Spinal cord (tissue), 10 donors: ENCODE data around the gene OR13J1. TPM values are rescaled to one million over a fixed set of nuclear protein-coding genes. Genes with fewer than 3 reads are reported as not detected.
"Not testable (repeated sequence)": the region's sequence is repeated elsewhere in the genome, so short reads cannot be mapped to it uniquely, and the experiment has no call there.

Source experiments
- DNase-seq, 6 donors: peaks; one replicate each; pipeline versions ENCODE4 v3.0.0 to v3.0.0-alpha.2; 2013 to 2015; ENCODE audit warnings: low spot score in 6 of 6, low read depth in 4 of 6
- H3K27ac ChIP-seq: one replicate; pipeline ENCODE4 v1.5.1; 2013; ENCODE audit warnings: low read depth, low read length, control low read depth
- H3K27me3 ChIP-seq: one replicate; pipeline ENCODE4 v1.6.1; 2013; ENCODE audit warnings: low read length; ENCODE audit not compliant: control insufficient read depth, insufficient read depth
- H3K36me3 ChIP-seq: one replicate; pipeline ENCODE4 v1.6.1; 2013; ENCODE audit warnings: low read length; ENCODE audit not compliant: control insufficient read depth, insufficient read depth
- H3K4me1 ChIP-seq: one replicate; pipeline ENCODE4 v1.6.1; 2013; ENCODE audit warnings: low read length; ENCODE audit not compliant: control insufficient read depth, insufficient read depth
- H3K4me3 ChIP-seq: one replicate; pipeline ENCODE4 v1.5.1; 2013; ENCODE audit warnings: low read depth, low read length, control low read depth
- H3K9me3 ChIP-seq: one replicate; pipeline ENCODE4 v1.6.1; 2013; ENCODE audit warnings: low read length; ENCODE audit not compliant: control insufficient read depth, insufficient read depth
- WGBS: methylation state at CpG from one replicate; pipeline ENCODE4 v1.1.5; 2013; ENCODE audit warnings: missing lambda C conversion rate; ENCODE audit not compliant: insufficient coverage; 5-methylcytosine and 5-hydroxymethylcytosine counted together
- polyA plus RNA-seq, 2 donors: library from polyadenylated mRNA; unstranded; fragments of 120-200 nt; gene quantifications; one replicate each; pipeline ENCODE4 v1.2.1, GENCODE V29; 2013; ENCODE audit not compliant: insufficient read length in 2 of 2
- total RNA-seq, 2 donors: library from RNA; depleted of rRNA in 1 of 2; stranded (reverse); fragments of 120-200 nt in 1 of 2; fragments of >200 nt in 1 of 2; gene quantifications; one replicate each; pipeline versions ENCODE4 v1.2.3 to v1.2.4, GENCODE V29; 2013 to 2014
- donor health status: healthy.

Gene OR13J1
- total and polyA plus RNA-seq, 4 donors, result 0.10 to 0.35 TPM; not detected in 2

GRCh38 chr9:35905051-35905781, 35.0 kb upstream of the OR13J1 start:
- Histone ChIP-seq H3K9me3 (no peaks in the 10 kb centered on the region), H3K36me3 (peaks cover 2% of the 10 kb centered on the region), H3K27ac (peak overlapping the region; percentile 96), H3K27me3 (peaks cover 2% of the 10 kb centered on the region), H3K4me3 (no peak overlapping the region), H3K4me1 (peaks cover 60% of the 10 kb centered on the region)
- WGBS, result 76% methylated on average over 8 of the region's 8 CpGs
- no peak for DNase-seq

GRCh38 chr9:35904338-35904737, 34.1 kb upstream of the OR13J1 start:
- Histone ChIP-seq H3K4me1 (peaks cover 52% of the 10 kb centered on the region), H3K36me3 (no peaks in the 10 kb centered on the region), H3K4me3 (no peak overlapping the region), H3K9me3 (no peaks in the 10 kb centered on the region), H3K27me3 (peaks cover 2% of the 10 kb centered on the region), H3K27ac (no peak overlapping the region)
- WGBS, result 62% methylated on average over 4 of the region's 8 CpGs
- DNase-seq, result no peak

GRCh38 chr9:35903049-35903448, 32.8 kb upstream of the OR13J1 start:
- Histone ChIP-seq H3K9me3 (no peaks in the 10 kb centered on the region), H3K4me3 (no peak overlapping the region), H3K27ac (no peak overlapping the region), H3K36me3 (no peaks in the 10 kb centered on the region), H3K4me1 (peaks cover 40% of the 10 kb centered on the region), H3K27me3 (no peaks in the 10 kb centered on the region)
- peak in 2 of 6 donors; percentile 74 to 85 for DNase-seq
- 30% methylated on average over 2 of the region's 3 CpGs for WGBS

GRCh38 chr9:35899021-35899420, 28.8 kb upstream of the OR13J1 start:
- no peak overlapping the region for H3K27ac ChIP-seq
- WGBS, result no CpG with 5 or more reads among the region's 2 CpGs
- DNase-seq, result no peak
- H3K9me3 ChIP-seq, result no peaks in the 10 kb centered on the region
- no peak overlapping the region for H3K4me3 ChIP-seq
- peaks cover under 1% of the 10 kb centered on the region for H3K4me1 ChIP-seq
- no peaks in the 10 kb centered on the region for H3K36me3 ChIP-seq
- H3K27me3 ChIP-seq, result no peaks in the 10 kb centered on the region

- no peak overlapping the region for H3K4me3 ChIP-seq
- DNase-seq, result no peak
- H3K4me1 ChIP-seq, result no peaks in the 10 kb centered on the region
- H3K27ac ChIP-seq, result no peak overlapping the region
- no peaks in the 10 kb centered on the region for H3K27me3 ChIP-seq
- no peaks in the 10 kb centered on the region for H3K9me3 ChIP-seq
- no peaks in the 10 kb centered on the region for H3K36me3 ChIP-seq
Observed at GRCh38 chr9:35898337-35898736, 28.1 kb upstream of the OR13J1 start.

GRCh38 chr9:35897376-35898099, 27.3 kb upstream of the OR13J1 start:
- not testable (repeated sequence) for H3K36me3 ChIP-seq, H3K4me3 ChIP-seq, H3K9me3 ChIP-seq, H3K27me3 ChIP-seq, H3K27ac ChIP-seq, H3K4me1 ChIP-seq, DNase-seq
- WGBS, result 97% methylated on average over 4 of the region's 7 CpGs

GRCh38 chr9:35896570-35896969, 26.4 kb upstream of the OR13J1 start:
- 83% methylated on average over 1 of the region's 2 CpGs for WGBS
- no peak overlapping the region for H3K27ac ChIP-seq
- H3K27me3 ChIP-seq, result peaks cover 4% of the 10 kb centered on the region

GRCh38 chr9:35892051-35892450, 21.9 kb upstream of the OR13J1 start:
- 67% methylated on average over 1 of the region's 1 CpG for WGBS
- no peak overlapping the region for H3K27ac ChIP-seq
- H3K4me3 ChIP-seq, result no peak overlapping the region
- DNase-seq, result no peak
- H3K4me1 ChIP-seq, result no peaks in the 10 kb centered on the region
- H3K27me3 ChIP-seq, result peaks cover 4% of the 10 kb centered on the region
- no peaks in the 10 kb centered on the region for H3K36me3 ChIP-seq
- H3K9me3 ChIP-seq, result no peaks in the 10 kb centered on the region

More at GRCh38 chr9:35896570-35896969, 26.4 kb upstream of the OR13J1 start:
- Histone ChIP-seq H3K36me3 (no peaks in the 10 kb centered on the region), H3K9me3 (no peaks in the 10 kb centered on the region), H3K4me3 (no peak overlapping the region), H3K4me1 (no peaks in the 10 kb centered on the region)
- no peak for DNase-seq

- Histone ChIP-seq H3K9me3 (no peaks in the 10 kb centered on the region), H3K36me3 (no peaks in the 10 kb centered on the region), H3K27me3 (peaks cover 4% of the 10 kb centered on the region), H3K4me1 (no peaks in the 10 kb centered on the region), H3K4me3 (no peak overlapping the region), H3K27ac (no peak overlapping the region)
- 94% methylated on average over 3 of the region's 3 CpGs for WGBS
- DNase-seq, result no peak
Observed at GRCh38 chr9:35891646-35892045, 21.4 kb upstream of the OR13J1 start.

GRCh38 chr9:35884908-35885307, 14.7 kb upstream of the OR13J1 start:
- H3K27ac ChIP-seq, H3K27me3 ChIP-seq, H3K36me3 ChIP-seq, DNase-seq, H3K4me1 ChIP-seq, H3K9me3 ChIP-seq, H3K4me3 ChIP-seq: not testable (repeated sequence)
- WGBS, result no CpG with 5 or more reads among the region's 3 CpGs
